Adipocyte (in vitro differentiated cells): Measurements from ENCODE around the gene GPX1.
A peak's percentile ranks its signal among the peaks of the same experiment; 100 is the strongest.
"Not testable (repeated sequence)": the region's sequence is repeated elsewhere in the genome, so short reads cannot be mapped to it uniquely, and the experiment has no call there.

Experiments
- DNase-seq: peaks from one replicate; pipeline ENCODE4 v3.0.0-alpha.2; 2015; ENCODE audit warnings: low read depth
- H3K27me3 ChIP-seq: replicated peaks from 2 replicates; pipeline ENCODE4 v1.7.0; 2013; ENCODE audit warnings: mild to moderate bottlenecking, low read length, moderate library complexity; ENCODE audit not compliant: control insufficient read depth, insufficient read depth
- H3K36me3 ChIP-seq: 2 replicates; pipeline ENCODE4 v1.7.0; 2013; ENCODE audit warnings: low read length, mild to moderate bottlenecking, moderate library complexity; ENCODE audit not compliant: control insufficient read depth, insufficient read depth, severe bottlenecking
- H3K4me1 ChIP-seq: 2 replicates; pipeline ENCODE4 v1.7.0; 2013; ENCODE audit warnings: mild to moderate bottlenecking, low read length, moderate library complexity; ENCODE audit not compliant: control insufficient read depth, insufficient read depth
- H3K4me3 ChIP-seq: 2 replicates; pipeline ENCODE4 v1.7.0; 2013; ENCODE audit warnings: mild to moderate bottlenecking, low read length, moderate library complexity
- H3K9ac ChIP-seq: 2 replicates; pipeline ENCODE4 v1.7.0; 2013; ENCODE audit warnings: mild to moderate bottlenecking, low read length, moderate library complexity
- H3K9me3 ChIP-seq: 2 replicates; pipeline ENCODE4 v1.7.0; 2013; ENCODE audit warnings: mild to moderate bottlenecking, low read length, moderate library complexity; ENCODE audit not compliant: control insufficient read depth

The GPX1 gene

DNA sequence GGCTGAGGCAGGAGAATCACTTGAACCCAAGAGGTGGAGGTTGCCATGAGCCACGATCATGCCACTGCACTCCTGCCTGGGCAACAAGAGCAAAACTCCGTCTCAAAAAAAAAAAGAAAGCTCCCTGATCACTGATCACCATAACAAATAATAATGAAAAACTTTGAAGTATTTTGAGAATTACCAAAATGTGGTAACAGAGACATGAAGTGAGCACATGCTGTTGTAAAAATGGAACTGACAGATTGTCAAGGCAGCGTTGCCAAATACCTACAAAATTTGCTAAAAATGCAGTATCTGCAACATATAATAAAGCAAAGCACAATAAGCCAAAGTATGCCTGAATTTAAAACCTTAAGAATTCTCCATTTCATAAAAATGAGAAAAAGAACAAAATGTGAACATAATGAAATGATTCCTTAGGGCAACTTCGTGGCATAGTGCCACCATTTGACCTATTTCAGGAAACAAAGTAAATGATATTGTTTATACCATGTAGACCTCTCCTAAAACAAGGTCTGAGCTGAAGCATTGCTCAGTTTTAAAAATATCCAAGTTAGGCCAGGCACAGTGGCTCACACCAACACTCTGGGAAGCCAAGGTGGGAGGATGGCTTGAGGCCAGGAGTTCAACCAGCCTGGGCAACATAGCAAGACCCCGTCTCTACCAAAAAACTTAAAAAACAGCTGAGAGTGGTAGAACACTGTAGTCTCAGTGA lies 24.1 kb downstream of the GPX1 start:
- Histone ChIP-seq H3K9ac (no peak overlapping the region), H3K27me3 (no peaks in the 10 kb centered on the region), H3K4me1 (peaks cover 11% of the 10 kb centered on the region), H3K36me3 (peaks cover 64% of the 10 kb centered on the region), H3K9me3 (no peaks in the 10 kb centered on the region), H3K4me3 (no peak overlapping the region)
- DNase-seq = no peak

DNA sequence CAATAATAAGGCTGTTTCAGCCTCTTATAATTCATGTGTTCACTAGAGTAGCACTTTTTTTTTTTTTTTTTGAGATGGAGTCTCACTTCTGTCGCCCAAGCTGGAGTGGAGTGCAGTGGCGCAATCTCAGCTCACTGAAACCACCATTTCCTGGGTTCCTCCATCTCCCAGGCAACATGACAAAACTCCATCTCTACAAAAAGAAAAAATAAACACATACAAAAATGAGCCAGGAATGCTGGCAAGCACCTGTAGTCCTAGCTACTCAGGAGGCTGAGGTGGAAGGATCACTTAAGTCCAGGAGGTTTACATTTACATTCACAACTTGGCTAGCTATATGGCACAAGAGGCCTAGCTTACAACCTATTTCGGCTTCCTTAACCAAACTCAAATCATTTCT lies 25.1 kb downstream of the GPX1 start:
- H3K9ac ChIP-seq = no peak overlapping the region
- H3K36me3 ChIP-seq = peaks cover 64% of the 10 kb centered on the region
- peaks cover 7% of the 10 kb centered on the region for H3K4me1 ChIP-seq
- DNase-seq = no peak
- no peaks in the 10 kb centered on the region for H3K27me3 ChIP-seq
- H3K4me3 ChIP-seq = no peak overlapping the region
- no peaks in the 10 kb centered on the region for H3K9me3 ChIP-seq

- H3K36me3 ChIP-seq = peaks cover 79% of the 10 kb centered on the region
- H3K4me1 ChIP-seq = peaks cover 5% of the 10 kb centered on the region
- no peak overlapping the region for H3K9ac ChIP-seq
- DNase-seq = no peak
- no peaks in the 10 kb centered on the region for H3K9me3 ChIP-seq
- no peaks in the 10 kb centered on the region for H3K27me3 ChIP-seq
- H3K4me3 ChIP-seq = no peak overlapping the region
These were observed 29.0 kb downstream of the GPX1 start for GRCh38 chr3:49329186-49329585.

DNA sequence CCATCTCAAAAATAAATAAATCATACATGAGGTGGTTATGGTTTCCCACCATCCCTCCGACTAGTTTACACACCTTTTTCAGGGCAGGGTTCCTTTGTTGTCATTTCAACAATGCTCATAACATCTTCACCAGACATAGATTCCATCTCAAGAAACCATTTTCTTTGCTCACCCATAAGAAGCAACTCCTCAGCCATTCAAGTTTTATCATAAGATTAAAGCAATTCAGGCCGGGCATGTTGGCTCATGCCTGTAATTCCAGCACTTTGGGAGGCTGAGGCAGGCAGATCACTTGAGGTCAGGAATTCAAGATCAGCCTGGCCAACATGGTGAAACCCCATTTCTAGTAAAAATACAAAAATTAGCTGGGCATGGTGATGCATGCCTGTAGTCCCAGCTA lies 29.8 kb downstream of the GPX1 start:
- not testable (repeated sequence) for H3K9ac ChIP-seq, H3K4me3 ChIP-seq, DNase-seq, H3K9me3 ChIP-seq, H3K27me3 ChIP-seq, H3K4me1 ChIP-seq
- peaks cover 79% of the 10 kb centered on the region for H3K36me3 ChIP-seq

DNA sequence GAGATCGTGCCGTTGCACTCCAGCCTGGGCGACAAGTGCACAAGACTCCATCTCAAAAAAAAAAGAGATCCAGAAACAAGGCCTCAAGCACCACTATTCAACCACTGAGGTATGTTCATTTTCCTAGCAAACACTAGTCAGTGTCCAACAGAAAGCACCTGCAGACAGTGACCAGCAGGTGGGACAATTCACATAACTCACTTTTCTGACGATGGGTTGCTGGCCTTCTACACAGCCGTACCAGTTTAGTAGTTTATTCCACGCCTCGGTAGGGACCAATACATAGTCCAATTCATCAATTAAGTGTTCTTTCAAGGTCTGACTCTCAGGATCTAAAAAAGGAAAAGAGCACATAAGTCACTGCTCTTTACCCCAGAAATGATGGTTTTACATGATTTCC lies 30.7 kb downstream of the GPX1 start:
- Histone ChIP-seq H3K9ac (no peak overlapping the region), H3K4me3 (no peak overlapping the region), H3K4me1 (no peaks in the 10 kb centered on the region), H3K9me3 (no peaks in the 10 kb centered on the region), H3K36me3 (peaks cover 78% of the 10 kb centered on the region), H3K27me3 (no peaks in the 10 kb centered on the region)
- DNase-seq = no peak

DNA sequence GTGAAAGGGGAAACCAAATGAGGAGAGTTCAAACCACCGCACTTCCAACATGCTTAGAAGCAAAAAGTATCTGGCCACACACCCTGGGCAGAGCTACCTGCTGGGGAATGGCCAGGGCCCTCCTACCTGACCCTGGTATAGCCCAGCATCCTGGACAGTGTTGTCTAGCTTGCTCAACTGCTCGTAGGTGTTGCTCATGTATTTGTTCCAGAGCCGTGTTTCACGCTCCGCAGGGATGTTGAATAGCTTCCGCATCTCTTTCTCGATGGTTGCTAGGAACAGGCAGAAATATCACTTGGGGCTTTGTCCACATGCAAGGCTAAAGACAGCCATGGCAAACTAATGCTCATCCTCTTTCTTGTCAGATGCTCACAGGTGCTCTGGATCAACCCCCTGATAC lies 33.4 kb downstream of the GPX1 start:
- peaks cover 85% of the 10 kb centered on the region for H3K36me3 ChIP-seq
- no peak overlapping the region for H3K9ac ChIP-seq
- H3K4me3 ChIP-seq = no peak overlapping the region
- no peak for DNase-seq
- H3K27me3 ChIP-seq = no peaks in the 10 kb centered on the region
- no peaks in the 10 kb centered on the region for H3K4me1 ChIP-seq
- no peaks in the 10 kb centered on the region for H3K9me3 ChIP-seq

GRCh38 chr3:49316696-49317457 lies 41.3 kb downstream of the GPX1 start:
- Histone ChIP-seq H3K4me3 (no peak overlapping the region), H3K9me3 (no peaks in the 10 kb centered on the region), H3K27me3 (no peaks in the 10 kb centered on the region), H3K9ac (no peak overlapping the region), H3K36me3 (peaks cover 68% of the 10 kb centered on the region), H3K4me1 (peaks cover 10% of the 10 kb centered on the region)
- no peak for DNase-seq

GRCh38 chr3:49313896-49314688 lies 44.1 kb downstream of the GPX1 start:
- H3K9ac ChIP-seq = no peak overlapping the region
- peaks cover 67% of the 10 kb centered on the region for H3K36me3 ChIP-seq
- DNase-seq = peak; percentile 12
- no peaks in the 10 kb centered on the region for H3K9me3 ChIP-seq
- no peaks in the 10 kb centered on the region for H3K27me3 ChIP-seq
- peaks cover 10% of the 10 kb centered on the region for H3K4me1 ChIP-seq
- H3K4me3 ChIP-seq = no peak overlapping the region

DNA sequence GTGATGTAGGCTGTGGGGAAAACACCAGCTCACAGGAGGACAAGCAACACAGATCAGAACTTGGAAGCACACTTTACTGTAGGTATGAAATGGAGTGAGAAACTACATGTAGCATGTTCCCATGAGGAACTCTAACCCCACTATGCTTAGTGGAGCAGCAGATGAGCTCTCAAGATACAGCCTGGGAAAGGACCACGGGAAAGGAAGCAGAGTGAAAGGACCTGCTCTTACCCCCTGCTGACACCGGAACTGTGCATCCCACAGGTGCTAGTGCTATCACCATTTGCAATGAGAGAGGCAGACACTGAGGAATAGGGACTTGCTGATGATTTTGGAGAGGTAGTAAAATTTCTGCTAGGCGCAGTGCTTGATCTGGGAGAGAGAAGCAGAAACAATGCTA lies 46.9 kb downstream of the GPX1 start:
- H3K36me3 ChIP-seq = peaks cover 62% of the 10 kb centered on the region
- no peak overlapping the region for H3K4me3 ChIP-seq
- H3K27me3 ChIP-seq = no peaks in the 10 kb centered on the region
- no peak for DNase-seq
- no peak overlapping the region for H3K9ac ChIP-seq
- no peaks in the 10 kb centered on the region for H3K9me3 ChIP-seq
- peaks cover 10% of the 10 kb centered on the region for H3K4me1 ChIP-seq

DNA sequence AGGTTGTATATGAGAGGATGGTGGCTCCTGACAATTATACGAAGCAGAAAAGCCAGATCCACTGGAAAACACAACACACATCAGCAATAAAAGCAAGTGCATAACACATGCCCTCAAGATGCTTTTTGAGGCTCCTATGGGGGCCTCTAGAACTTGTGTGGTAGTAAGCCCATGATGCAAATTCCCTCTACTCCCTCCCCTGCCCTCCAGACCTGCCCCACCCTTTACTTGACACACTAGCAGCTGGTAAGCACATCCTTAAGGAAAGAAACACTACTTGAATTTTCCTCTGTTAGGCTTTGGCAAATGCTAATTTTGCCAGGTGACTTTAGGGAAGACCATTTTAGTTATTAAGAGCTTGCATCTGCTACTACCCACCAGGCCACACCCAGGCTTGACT lies 47.5 kb downstream of the GPX1 start:
- Histone ChIP-seq H3K27me3 (no peaks in the 10 kb centered on the region), H3K4me1 (peaks cover 10% of the 10 kb centered on the region), H3K36me3 (peaks cover 62% of the 10 kb centered on the region), H3K9me3 (no peaks in the 10 kb centered on the region), H3K4me3 (no peak overlapping the region), H3K9ac (no peak overlapping the region)
- DNase-seq = no peak
